Neural crest cell (in vitro differentiated cells): ENCODE results near the gene FKBP15. TPM values are rescaled to one million over a fixed set of nuclear protein-coding genes. Genes with fewer than 3 reads are reported as not detected.

Experiments
- DNase-seq: peaks from one replicate; pipeline ENCODE4 v3.0.0; 2021; ENCODE audit warnings: low read depth, mixed read lengths, low spot score
- H3K27ac Mint-ChIP-seq: one replicate; pipeline ENCODE4 v1.8.0; 2021; ENCODE audit warnings: mild to moderate bottlenecking, mixed read lengths; ENCODE audit not compliant: unreplicated experiment
- H3K27me3 Mint-ChIP-seq: 2 replicates; pipeline ENCODE4 v1.8.0; 2021; ENCODE audit warnings: low read depth, mild to moderate bottlenecking, mixed read lengths
- H3K36me3 Mint-ChIP-seq: 2 replicates; pipeline ENCODE4 v1.8.0; 2021; ENCODE audit warnings: low read depth, mild to moderate bottlenecking, mixed read lengths
- H3K4me1 Mint-ChIP-seq: 2 replicates; pipeline ENCODE4 v1.8.0; 2021; ENCODE audit warnings: mixed read lengths
- H3K4me3 Mint-ChIP-seq: one replicate; pipeline ENCODE4 v1.8.0; 2021; ENCODE audit warnings: mild to moderate bottlenecking, mixed read lengths
- H3K9me3 Mint-ChIP-seq: 2 replicates; pipeline ENCODE4 v1.8.0; 2021; ENCODE audit warnings: mixed read lengths
- total RNA-seq: library from RNA; stranded (reverse); gene quantifications from 2 replicates; pipeline ENCODE4 v1.2.1, GENCODE V29; 2021
- TF ChIP-seq, protein P1 (sequence below): fragments of 200-600 bp; sonication (generic); conservative IDR thresholded peaks from 2 replicates; pipeline ENCODE4 v1.5.0; 2021; ENCODE audit warnings: antibody characterized with exemption, mild to moderate bottlenecking

The FKBP15 gene
- total RNA-seq, 1 donor from 2014 or later, result 19.9 TPM

DNA sequence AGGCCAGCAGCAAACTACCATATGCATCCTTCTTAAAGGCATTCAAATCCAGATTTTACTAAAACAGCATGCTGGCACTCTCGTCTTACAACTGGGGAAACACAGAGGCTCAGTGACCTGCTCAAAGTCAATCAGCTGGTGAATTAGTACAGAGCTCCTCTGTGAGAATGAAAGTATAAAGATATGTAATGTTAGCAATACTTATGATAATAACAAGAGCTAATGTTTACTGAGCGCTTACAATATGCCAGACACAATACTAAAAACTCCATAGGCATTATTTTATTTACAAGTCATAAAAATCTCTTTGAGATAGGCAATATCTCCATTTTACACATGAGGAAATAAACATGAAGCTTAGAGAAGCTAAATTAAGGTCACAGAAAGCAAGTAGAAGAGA is 28.6 kb downstream of the FKBP15 start:
- Mint-ChIP-seq H3K4me3 (no peak overlapping the region), H3K36me3 (peaks cover 8% of the 10 kb centered on the region), H3K9me3 (no peaks in the 10 kb centered on the region), H3K4me1 (no peaks in the 10 kb centered on the region), H3K27ac (no peak overlapping the region), H3K27me3 (no peaks in the 10 kb centered on the region)
- DNase-seq, result no peak
- TF ChIP-seq, protein P1, sequence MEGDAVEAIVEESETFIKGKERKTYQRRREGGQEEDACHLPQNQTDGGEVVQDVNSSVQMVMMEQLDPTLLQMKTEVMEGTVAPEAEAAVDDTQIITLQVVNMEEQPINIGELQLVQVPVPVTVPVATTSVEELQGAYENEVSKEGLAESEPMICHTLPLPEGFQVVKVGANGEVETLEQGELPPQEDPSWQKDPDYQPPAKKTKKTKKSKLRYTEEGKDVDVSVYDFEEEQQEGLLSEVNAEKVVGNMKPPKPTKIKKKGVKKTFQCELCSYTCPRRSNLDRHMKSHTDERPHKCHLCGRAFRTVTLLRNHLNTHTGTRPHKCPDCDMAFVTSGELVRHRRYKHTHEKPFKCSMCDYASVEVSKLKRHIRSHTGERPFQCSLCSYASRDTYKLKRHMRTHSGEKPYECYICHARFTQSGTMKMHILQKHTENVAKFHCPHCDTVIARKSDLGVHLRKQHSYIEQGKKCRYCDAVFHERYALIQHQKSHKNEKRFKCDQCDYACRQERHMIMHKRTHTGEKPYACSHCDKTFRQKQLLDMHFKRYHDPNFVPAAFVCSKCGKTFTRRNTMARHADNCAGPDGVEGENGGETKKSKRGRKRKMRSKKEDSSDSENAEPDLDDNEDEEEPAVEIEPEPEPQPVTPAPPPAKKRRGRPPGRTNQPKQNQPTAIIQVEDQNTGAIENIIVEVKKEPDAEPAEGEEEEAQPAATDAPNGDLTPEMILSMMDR, result no peak

DNA sequence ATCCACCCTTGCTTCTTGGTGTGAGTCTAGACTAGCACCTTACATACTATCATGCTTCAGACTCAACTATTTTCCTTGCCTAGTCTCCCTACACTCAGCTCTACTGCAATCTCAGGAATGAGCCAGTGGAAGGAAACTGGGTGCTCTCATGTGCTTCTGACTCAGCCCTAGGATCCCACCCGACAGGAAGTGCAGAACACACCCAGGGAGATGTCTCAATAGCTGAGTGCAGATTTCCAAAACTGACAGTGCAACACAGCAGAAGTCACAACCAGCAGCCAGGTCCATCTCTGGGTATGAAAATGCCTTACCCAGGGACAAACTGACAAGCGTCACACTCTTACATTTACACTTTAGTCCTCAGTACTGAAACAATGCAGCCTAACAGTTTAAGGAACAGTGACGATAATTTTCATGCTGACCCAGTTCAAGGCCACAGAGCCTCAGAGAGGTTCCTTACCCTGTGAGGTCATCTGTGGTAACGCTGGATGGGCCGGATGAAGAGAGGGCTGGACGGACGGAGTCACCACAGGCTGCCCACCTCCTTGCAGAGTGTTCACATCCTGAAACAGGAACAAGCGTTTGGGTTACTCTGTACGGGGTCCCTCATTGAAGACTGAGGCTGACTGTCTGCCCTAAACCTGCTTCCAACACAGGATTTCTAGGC is 33.0 kb downstream of the FKBP15 start:
- H3K4me1 Mint-ChIP-seq, result no peaks in the 10 kb centered on the region
- peaks cover 3% of the 10 kb centered on the region for H3K36me3 Mint-ChIP-seq
- H3K27ac Mint-ChIP-seq, result no peak overlapping the region
- no peaks in the 10 kb centered on the region for H3K9me3 Mint-ChIP-seq
- no peak for DNase-seq
- H3K4me3 Mint-ChIP-seq, result no peak overlapping the region
- TF ChIP-seq, protein P1, result no peak
- no peaks in the 10 kb centered on the region for H3K27me3 Mint-ChIP-seq

DNA sequence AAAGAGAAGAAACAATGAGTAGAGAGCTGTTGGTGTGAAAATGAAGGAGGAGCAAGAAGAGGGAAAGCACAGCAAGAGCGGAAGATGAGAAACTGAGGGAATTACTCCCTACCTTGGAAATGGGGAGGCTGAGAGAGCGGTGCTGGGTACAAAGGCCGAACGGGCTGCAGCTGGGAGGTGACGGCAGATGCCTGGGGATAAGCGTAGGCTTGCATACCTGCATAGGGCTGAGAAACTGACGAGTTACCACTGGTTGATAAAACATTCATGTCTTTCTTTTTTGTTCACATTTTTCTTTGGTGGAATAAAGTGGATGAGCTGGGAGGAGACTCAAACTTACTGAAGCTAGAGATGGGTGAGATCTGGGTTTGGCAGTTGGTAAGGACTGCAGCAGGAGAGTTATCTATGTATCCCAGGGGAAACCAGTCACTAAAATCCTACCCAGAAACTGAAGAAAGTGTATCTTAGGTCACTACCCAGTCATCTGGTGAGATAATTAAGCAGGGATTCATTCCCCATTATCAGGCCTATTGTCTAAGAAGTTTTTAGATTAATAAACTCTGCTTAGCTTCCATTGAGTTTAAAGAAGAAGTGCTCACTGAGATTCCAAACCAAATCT is 34.8 kb downstream of the FKBP15 start:
- H3K36me3 Mint-ChIP-seq, result peaks cover 7% of the 10 kb centered on the region

DNA sequence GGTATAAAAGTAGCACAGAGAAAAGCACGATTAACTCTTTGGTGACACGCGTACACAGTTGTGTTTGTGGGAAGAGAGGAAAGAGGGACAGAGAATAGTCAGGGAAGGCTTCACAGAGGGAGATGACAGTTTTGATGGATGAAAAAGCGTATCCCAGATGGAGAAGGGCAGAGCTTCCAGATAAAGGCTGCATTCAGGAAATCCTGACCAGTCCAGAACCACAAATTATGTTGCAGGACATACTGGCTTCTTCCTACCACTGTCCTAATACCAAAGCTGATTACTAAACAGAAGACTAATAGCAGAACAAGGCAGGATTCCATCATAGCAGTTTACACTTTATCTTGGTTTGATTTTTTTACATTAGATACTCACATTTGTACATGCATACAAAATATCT is 35.8 kb downstream of the FKBP15 start:
- TF ChIP-seq, protein P1, result no peak
- Mint-ChIP-seq H3K36me3 (peaks cover 7% of the 10 kb centered on the region), H3K4me3 (no peak overlapping the region), H3K4me1 (no peaks in the 10 kb centered on the region), H3K27ac (no peak overlapping the region), H3K27me3 (no peaks in the 10 kb centered on the region), H3K9me3 (no peaks in the 10 kb centered on the region)
- no peak for DNase-seq

More for the DNA sequence above, 34.8 kb downstream of the FKBP15 start:
- H3K27ac Mint-ChIP-seq, result no peak overlapping the region
- TF ChIP-seq, protein P1, result no peak
- no peaks in the 10 kb centered on the region for H3K9me3 Mint-ChIP-seq
- no peak overlapping the region for H3K4me3 Mint-ChIP-seq
- no peaks in the 10 kb centered on the region for H3K4me1 Mint-ChIP-seq
- no peaks in the 10 kb centered on the region for H3K27me3 Mint-ChIP-seq
- no peak for DNase-seq

DNA sequence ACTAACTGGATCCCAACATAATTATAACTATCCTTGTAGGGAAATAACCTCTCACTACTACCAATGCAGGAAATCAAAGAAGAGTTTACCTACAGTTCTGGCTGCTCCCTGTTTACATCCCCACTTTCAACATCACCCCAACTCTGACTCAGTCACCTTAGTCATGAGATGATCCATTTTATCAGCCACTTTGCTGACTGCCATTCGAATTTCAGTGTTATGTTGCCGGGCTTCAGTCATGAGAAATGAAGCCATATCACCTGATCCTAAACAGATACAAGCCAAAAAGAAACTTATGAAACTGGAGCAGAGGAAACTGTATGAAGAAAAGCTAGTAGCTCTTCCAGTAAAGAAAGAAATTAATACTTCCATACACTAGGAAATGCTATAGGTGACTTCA is 36.5 kb downstream of the FKBP15 start:
- TF ChIP-seq, protein P1, result no peak
- Mint-ChIP-seq H3K27ac (no peak overlapping the region), H3K4me1 (no peaks in the 10 kb centered on the region), H3K36me3 (peaks cover 7% of the 10 kb centered on the region), H3K27me3 (no peaks in the 10 kb centered on the region), H3K4me3 (no peak overlapping the region), H3K9me3 (no peaks in the 10 kb centered on the region)
- DNase-seq, result no peak
